ENCODE results near the gene DYRK2.
"Not testable (repeated sequence)": the region's sequence is repeated elsewhere in the genome, so short reads cannot be mapped to it uniquely, and the experiment has no call there.

DNA sequence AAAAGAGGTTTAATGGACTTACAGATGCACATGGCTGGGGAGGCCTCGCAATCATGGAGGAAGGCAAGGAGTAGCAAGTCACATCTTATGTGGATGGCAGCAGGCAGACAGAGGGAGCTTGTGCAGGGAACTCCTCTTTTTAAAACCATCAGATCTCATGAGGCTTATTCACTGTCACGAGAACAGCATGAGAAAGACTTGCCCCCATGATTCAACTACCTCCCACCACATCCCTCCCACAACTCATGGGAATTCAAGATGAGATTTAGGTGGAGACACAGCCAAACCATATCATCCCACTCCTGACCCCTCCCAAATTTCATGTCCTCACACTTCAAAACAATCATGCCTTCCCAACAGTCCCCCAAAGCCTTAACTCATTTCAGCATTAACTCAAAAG lies 24.0 kb downstream of the DYRK2 start:
- TF ChIP-seq, protein P1, sequence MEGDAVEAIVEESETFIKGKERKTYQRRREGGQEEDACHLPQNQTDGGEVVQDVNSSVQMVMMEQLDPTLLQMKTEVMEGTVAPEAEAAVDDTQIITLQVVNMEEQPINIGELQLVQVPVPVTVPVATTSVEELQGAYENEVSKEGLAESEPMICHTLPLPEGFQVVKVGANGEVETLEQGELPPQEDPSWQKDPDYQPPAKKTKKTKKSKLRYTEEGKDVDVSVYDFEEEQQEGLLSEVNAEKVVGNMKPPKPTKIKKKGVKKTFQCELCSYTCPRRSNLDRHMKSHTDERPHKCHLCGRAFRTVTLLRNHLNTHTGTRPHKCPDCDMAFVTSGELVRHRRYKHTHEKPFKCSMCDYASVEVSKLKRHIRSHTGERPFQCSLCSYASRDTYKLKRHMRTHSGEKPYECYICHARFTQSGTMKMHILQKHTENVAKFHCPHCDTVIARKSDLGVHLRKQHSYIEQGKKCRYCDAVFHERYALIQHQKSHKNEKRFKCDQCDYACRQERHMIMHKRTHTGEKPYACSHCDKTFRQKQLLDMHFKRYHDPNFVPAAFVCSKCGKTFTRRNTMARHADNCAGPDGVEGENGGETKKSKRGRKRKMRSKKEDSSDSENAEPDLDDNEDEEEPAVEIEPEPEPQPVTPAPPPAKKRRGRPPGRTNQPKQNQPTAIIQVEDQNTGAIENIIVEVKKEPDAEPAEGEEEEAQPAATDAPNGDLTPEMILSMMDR (IDR thresholded peaks at IDR 0.05), result not testable (repeated sequence)
- TF ChIP-seq POLR2A (IDR thresholded peaks at IDR 0.05), result not testable (repeated sequence)
